Measurements from ENCODE around the gene HNRNPA1. TPM values are rescaled to one million over a fixed set of nuclear protein-coding genes. Genes with fewer than 3 reads are reported as not detected.

The HNRNPA1 gene
- total and polyA plus RNA-seq, 9 of the 15 experiments (the other 6 are each of a cell fraction or from before 2014, with no cell fraction given) = 1,166 to 2,703 (median 1,815) TPM

GRCh38 chr12:54280468-54281260 lies at the start of gene HNRNPA1 (continued):
- TF ChIP-seq GTF3C2 (IDR thresholded peaks at IDR 0.05; ENCODE audit: borderline replicate concordance, extremely low read depth, insufficient read length) (no peak), EP400 (IDR thresholded peaks at IDR 0.05) (peak; percentile 100), E2F4 (CRISPR knock-in tag; IDR thresholded peaks at IDR 0.05; ENCODE audit: low read depth) (no peak), SRSF9 (IDR thresholded peaks at IDR 0.05; ENCODE audit: borderline replicate concordance, low read depth, low read length) (no peak), DPF2 (IDR thresholded peaks at IDR 0.05) (no peak), TFAP4 (CRISPR knock-in tag; IDR thresholded peaks at IDR 0.05; ENCODE audit: borderline replicate concordance) (peak; percentile 15; the same call in 1 of the 2 replicates), ZNF174 (CRISPR knock-in tag; IDR thresholded peaks at IDR 0.05) (0 out of 2 replicates have a peak, but pooled peaks have one; percentile 36), TBL1XR1 (IDR thresholded peaks at IDR 0.05; ENCODE audit: low read length in 2 of 2) (0 out of 4 replicates have a peak, but pooled peaks of 1 of the 2 experiments have one; percentile 6), GATAD2A (IDR thresholded peaks at IDR 0.05) (no peak), KLF10 (CRISPR knock-in tag; IDR thresholded peaks at IDR 0.05) (0 out of 2 replicates have a peak, but pooled peaks have one; percentile 43), HMG20B (CRISPR knock-in tag; IDR thresholded peaks at IDR 0.05) (no peak), PATZ1 (CRISPR knock-in tag; IDR thresholded peaks at IDR 0.05; ENCODE audit: borderline replicate concordance) (no peak), CEBPG (CRISPR knock-in tag; IDR thresholded peaks at IDR 0.05) (peak; percentile 44; the same call in 1 of the 2 replicates), CEBPG (tag; conservative IDR thresholded peaks at IDR 0.05 in 1 of 2, IDR thresholded peaks at IDR 0.05 in 1 of 2) (peak in 1 of 2 experiments; percentile 89; a peak in 2 of 4 replicates), ZNF316 (IDR thresholded peaks at IDR 0.05) (peak; percentile 43; the same call in 1 of the 2 replicates), ZNF668 (CRISPR knock-in tag; IDR thresholded peaks at IDR 0.05) (no peak), TOE1 (IDR thresholded peaks at IDR 0.05; ENCODE audit: borderline replicate concordance) (peak; percentile 45; the same call in 1 of the 2 replicates), TOE1 (CRISPR knock-in tag; IDR thresholded peaks at IDR 0.05; ENCODE audit: borderline replicate concordance, low read depth) (peak; percentile 94; the same call in 1 of the 2 replicates), ZNF436 (CRISPR knock-in tag; IDR thresholded peaks at IDR 0.05) (no peak), ZNF311 (CRISPR knock-in tag; IDR thresholded peaks at IDR 0.05) (no peak)

All from K562 (cell line).